Retina (tissue), 1 donor: Measurements from ENCODE around the gene TNIK.

Source experiments
- DNase-seq: peaks from one replicate; pipeline ENCODE4 v3.0.0-alpha.2; 2016

The TNIK gene

GRCh38 chr3:171013822-171014748 is 446.1 kb downstream of the TNIK start:
- no peak for DNase-seq

- DNase-seq: no peak
Measured at GRCh38 chr3:171011873-171012336, 448.3 kb downstream of the TNIK start.
